ENCODE results near the gene MASP1.

DNA sequence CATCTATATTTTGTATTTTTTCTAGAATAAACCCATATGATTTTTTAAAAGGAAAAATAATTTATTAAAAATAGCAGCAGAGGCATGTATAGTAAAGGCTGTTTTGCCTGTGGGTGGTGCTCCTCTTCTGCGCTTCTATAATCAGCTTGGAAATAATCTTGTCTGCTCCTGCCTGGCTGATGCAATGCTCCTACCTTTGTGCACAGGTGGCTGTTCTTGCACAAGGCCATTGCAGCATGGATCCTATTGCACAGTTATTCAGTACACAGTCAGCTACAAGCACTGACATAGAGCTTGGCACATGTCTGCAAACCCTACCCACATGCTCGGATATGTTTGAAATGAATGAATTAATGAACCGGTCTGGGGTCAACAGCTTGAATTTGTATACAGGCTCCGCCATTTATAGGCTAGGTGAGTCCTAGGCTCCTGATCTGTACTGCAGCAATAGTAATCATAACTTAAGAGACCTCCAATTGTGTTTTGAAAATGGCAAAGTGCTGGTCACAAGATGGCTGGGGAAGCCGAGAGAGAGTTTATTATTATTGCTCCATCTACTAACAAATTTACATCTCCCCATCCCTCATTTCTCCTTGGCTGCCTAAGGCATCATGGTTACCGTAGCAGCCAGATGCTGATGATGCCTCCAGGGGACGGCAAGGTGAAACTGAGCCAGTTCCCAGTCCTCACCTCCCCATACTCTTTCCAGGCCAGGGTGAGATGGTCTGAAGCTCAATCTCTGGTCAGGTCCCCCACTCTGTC is 94.8 kb downstream of the MASP1 start:
- no peak for TF ChIP-seq GATA2 (IDR thresholded peaks at IDR 0.05; ENCODE audit: low read depth, low read length)
- no peak for TF ChIP-seq GATA3 (IDR thresholded peaks at IDR 0.05; ENCODE audit: low read depth, low read length)

Data from SH-SY5Y (cell line).